Astrocyte of the cerebellum (primary cell): ENCODE measurements around the gene TBC1D13.
"Not testable (repeated sequence)": the region's sequence is repeated elsewhere in the genome, so short reads cannot be mapped to it uniquely, and the experiment has no call there.

Source experiments
- DNase-seq: peaks from one replicate; pipeline ENCODE4 v3.0.0-alpha.2; 2011; ENCODE audit warnings: low read depth
- H3K4me3 ChIP-seq: 2 replicates; pipeline ENCODE4 v1.5.1; 2011; ENCODE audit warnings: mild to moderate bottlenecking, low read depth, low read length, moderate library complexity
- in situ Hi-C: cut with HindIII; loops from 2 replicates; pipeline ENCODE4 v1.10.0; 2017; ENCODE audit warnings: low sequenced_read_pairs
- TF ChIP-seq, protein P1 (sequence below): IDR thresholded peaks from 2 replicates; pipeline ENCODE4 v1.5.1; 2012; ENCODE audit warnings: low read length, low read depth, moderate library complexity, mild to moderate bottlenecking; ENCODE audit errors: missing control alignments

TBC1D13 gene

DNA sequence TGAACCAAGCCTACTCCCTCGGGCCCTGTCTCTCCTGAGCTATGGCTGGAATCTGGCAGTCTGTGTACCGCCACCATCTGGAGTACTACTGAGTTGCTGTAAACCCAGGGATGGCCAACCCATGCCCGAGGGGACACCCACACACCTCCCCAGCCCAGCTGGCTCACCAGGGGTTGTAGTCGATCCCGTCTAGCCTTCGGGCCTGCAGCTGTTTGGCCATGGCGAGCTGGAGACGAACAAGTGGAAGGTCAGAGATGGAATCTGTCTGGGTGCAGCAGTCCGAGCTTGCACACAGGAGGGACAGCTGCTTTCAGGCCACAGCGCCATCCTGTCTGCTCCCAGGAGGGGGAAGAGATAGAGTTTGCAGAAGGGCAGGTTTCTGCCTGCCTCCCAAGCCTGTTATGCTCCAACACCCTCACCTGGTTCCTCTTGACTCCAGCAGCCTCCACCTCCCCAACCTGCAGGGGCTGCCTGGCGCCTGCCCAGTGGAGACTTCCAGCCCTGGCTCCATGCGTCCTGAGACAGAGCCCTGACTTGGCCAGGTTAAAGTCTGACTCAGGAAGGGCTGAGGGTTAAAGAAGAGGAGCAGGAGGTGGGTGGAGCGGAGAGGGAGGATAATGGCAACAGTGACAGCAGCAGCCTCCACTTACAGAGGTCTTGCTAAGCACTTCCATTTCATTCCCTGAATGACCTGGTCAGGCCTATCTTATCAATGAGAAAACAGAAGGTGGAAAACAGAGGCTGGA is 58.3 kb downstream of the TBC1D13 start:
- no peak for DNase-seq
- in situ Hi-C loops = no loop called here
- TF ChIP-seq, protein P1, sequence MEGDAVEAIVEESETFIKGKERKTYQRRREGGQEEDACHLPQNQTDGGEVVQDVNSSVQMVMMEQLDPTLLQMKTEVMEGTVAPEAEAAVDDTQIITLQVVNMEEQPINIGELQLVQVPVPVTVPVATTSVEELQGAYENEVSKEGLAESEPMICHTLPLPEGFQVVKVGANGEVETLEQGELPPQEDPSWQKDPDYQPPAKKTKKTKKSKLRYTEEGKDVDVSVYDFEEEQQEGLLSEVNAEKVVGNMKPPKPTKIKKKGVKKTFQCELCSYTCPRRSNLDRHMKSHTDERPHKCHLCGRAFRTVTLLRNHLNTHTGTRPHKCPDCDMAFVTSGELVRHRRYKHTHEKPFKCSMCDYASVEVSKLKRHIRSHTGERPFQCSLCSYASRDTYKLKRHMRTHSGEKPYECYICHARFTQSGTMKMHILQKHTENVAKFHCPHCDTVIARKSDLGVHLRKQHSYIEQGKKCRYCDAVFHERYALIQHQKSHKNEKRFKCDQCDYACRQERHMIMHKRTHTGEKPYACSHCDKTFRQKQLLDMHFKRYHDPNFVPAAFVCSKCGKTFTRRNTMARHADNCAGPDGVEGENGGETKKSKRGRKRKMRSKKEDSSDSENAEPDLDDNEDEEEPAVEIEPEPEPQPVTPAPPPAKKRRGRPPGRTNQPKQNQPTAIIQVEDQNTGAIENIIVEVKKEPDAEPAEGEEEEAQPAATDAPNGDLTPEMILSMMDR = no peak
- no peak overlapping the region for H3K4me3 ChIP-seq

DNA sequence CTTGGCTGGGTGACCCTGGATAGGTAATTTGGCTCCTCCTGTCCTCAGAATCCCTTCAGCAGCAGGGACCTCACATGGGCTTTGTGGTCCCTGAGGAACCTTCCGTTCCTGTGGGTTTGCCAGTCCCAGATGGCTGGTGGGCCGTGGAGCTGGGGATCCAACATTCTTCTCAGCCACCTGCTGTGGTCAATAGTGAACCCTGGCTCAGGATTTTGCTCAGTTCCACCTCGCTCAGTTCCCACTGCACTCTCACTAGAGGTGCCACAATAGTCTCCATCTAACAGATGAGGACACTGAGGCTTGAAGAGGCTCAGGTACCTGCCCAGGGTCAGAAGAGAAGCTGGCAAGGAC is 59.6 kb downstream of the TBC1D13 start:
- no peak overlapping the region for H3K4me3 ChIP-seq
- no peak for DNase-seq
- TF ChIP-seq, protein P1 = no peak
- in situ Hi-C loops = no loop called here

DNA sequence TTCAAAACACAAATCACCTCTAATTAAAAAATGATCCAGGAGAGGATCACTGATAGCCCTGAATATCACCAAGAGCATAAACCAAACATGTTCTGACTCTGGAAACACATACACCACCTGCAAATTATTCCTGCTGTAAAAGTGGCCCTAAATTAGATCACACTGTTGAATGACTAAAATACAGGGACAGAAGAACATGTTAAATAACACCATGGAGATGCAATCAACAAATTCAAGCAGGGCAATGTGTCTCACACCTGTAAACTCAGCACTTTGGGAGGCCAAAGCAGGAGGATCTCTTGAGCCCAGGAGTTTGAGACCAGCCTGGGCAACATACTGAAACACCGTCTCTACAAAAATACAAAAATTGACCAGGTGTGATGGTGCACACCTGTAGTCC is 60.8 kb downstream of the TBC1D13 start:
- H3K4me3 ChIP-seq = no peak overlapping the region
- no peak for DNase-seq
- TF ChIP-seq, protein P1 = no peak
- in situ Hi-C loops = no loop called here

DNA sequence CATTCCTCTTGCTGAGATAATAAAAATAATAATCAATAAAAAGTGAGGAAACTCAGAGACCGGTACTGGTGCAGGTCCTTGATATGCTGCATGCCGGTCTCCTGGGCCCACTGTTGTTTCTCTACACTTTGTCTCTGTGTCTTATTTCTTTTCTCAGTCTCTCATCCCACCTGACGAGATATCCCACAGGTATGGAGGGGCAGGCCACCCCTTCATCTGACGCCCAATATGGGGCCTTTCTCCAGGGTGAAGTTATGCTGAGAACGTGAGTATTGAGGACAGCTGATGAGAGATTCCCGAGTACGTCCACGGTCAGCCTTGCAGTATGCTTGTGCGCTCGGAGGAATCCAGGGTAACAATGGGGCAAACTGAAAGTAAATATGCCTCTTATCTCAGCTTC is 64.0 kb downstream of the TBC1D13 start:
- in situ Hi-C loops, H3K4me3 ChIP-seq, DNase-seq: not testable (repeated sequence)

DNA sequence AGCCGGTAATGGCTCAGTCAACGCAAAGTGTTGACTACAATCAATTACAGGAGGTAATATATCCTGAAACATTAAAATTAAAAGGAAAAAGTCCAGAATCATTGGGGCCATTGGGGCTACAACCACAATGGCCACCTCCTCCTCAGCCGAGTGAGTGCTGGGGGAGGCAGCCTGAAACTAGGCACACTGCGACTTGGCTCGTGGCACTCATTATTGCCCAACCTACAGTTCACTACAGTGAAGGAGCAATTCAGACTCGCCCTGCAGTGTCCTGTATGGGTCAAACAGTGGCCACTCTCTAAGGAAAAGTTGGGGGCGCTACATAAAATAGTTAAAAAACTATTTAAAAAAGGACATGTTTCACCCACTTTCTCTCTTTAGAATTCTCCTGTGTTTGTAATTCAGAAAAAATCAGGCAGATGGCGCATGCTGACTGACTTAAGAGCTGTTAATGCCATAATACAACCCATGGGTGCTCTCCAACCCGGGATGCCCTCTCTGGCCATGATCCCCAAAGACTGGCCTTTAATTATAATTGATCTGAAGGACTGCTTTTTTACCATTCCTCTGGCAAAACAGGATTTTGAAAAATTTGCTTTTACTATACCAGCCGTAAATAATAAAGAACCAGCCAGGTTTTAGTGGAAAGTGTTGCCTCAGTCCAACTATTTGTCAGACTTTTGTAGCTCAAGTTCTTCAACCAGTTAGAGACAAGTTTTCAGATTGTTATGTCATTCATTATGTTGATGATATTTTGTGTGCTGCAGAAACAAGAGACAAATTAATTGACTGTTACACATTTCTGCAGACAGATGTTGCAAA is 64.9 kb downstream of the TBC1D13 start:
- H3K4me3 ChIP-seq, in situ Hi-C loops, DNase-seq: not testable (repeated sequence)
- TF ChIP-seq, protein P1 = peak; percentile 28

DNA sequence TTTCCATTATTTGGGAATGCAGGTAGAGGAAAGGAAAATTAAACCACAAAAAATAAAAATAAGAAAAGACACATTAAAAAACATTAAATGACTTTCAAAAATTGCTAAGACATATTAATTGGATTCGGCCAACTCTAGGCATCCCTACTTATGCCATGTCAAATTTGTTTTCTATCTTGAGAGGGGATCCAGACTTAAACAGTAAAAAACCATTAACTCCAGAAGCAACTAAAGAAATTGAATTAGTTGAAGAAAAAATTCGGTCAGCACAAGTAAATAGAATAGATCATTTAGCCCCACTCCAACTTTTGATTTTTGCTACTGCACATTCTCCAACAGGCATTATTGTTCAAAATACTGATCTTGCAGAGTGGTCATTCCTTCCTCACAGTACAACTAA is 65.6 kb downstream of the TBC1D13 start:
- H3K4me3 ChIP-seq, DNase-seq, in situ Hi-C loops: not testable (repeated sequence)

DNA sequence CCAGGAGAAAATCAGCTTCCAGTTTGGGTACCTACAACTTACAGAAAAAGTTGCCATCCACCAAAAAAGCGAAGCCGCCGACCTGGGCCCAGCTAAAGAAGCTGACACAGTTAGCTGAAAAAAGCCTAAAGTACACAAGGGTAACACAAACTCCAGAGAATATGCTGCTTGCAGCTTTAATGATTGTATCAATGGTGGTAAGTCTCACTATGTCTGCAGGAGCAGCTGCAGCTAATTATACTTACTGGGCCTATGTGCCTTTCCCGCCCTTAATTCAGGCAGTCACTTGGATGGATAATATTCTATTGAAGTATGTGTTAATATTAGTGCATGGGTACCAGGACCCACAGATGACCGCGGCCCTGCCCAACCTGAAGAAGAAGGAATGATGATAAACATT is 67.4 kb downstream of the TBC1D13 start:
- H3K4me3 ChIP-seq, DNase-seq, in situ Hi-C loops: not testable (repeated sequence)

DNA sequence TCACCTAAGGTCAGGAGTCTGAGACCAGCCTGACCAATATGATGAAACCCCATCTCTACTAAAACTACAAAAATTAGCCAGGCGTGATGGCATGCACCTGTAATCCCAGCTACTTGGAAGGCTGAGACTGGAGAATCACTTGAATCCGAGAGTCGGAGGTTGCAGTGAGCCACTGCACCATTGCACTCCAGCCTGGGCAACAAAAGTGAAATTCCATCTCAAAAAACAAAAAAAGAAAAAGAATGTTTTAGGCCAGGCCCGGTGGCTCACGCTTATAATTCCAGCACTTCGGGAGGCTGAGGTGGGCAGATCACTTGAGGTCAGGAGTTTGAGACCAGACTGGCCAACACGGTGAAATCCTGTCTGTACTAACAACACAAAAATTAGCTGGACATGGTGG is 71.4 kb downstream of the TBC1D13 start:
- in situ Hi-C loops = not testable (repeated sequence)

More for the DNA sequence above, 71.4 kb downstream of the TBC1D13 start:
- H3K4me3 ChIP-seq, DNase-seq: not testable (repeated sequence)
